H9 (cell line): ENCODE data around the gene PISD. TPM values are rescaled to one million over a fixed set of nuclear protein-coding genes. Genes with fewer than 3 reads are reported as not detected.
A peak's percentile ranks its signal among the peaks of the same experiment; 100 is the strongest.

Source experiments
- DNase-seq: peaks from one replicate; pipeline ENCODE4 v3.0.0-alpha.2; 2017
- H2AFZ ChIP-seq: one replicate; pipeline ENCODE4 v1.6.1; 2013; ENCODE audit warnings: mild to moderate bottlenecking, low read length, control low read depth, moderate library complexity
- H2AK5ac ChIP-seq: 2 replicates; pipeline ENCODE4 v1.6.1; 2013; ENCODE audit warnings: low read length, control low read depth, mixed read lengths; ENCODE audit not compliant: insufficient read length
- H2BK120ac ChIP-seq: one replicate; pipeline ENCODE4 v1.6.1; 2013; ENCODE audit warnings: low read depth, mild to moderate bottlenecking, low read length, control low read depth, inconsistent platforms; ENCODE audit not compliant: poor library complexity, severe bottlenecking
- H2BK12ac ChIP-seq: 2 replicates; pipeline ENCODE4 v1.6.1; 2013; ENCODE audit warnings: low read length, control low read depth, mixed read lengths, low read depth; ENCODE audit not compliant: insufficient read length
- H2BK15ac ChIP-seq: 2 replicates; pipeline ENCODE4 v1.6.1; 2013; ENCODE audit warnings: low read depth, low read length, control low read depth
- H2BK20ac ChIP-seq: one replicate; pipeline ENCODE4 v1.6.1; 2013; ENCODE audit warnings: low read depth, mild to moderate bottlenecking, low read length, control low read depth, inconsistent platforms; ENCODE audit not compliant: poor library complexity, severe bottlenecking
- H2BK5ac ChIP-seq: 2 replicates; pipeline ENCODE4 v1.6.1; 2013; ENCODE audit warnings: low read length, control low read depth, mixed read lengths; ENCODE audit not compliant: insufficient read length
- H3K14ac ChIP-seq: 2 replicates; pipeline ENCODE4 v1.6.1; 2013; ENCODE audit warnings: low read length, control low read depth; ENCODE audit not compliant: insufficient read depth
- H3K18ac ChIP-seq: 2 replicates; pipeline ENCODE4 v1.6.1; 2013; ENCODE audit warnings: low read depth, mild to moderate bottlenecking, mixed read lengths, low read length, control low read depth; ENCODE audit not compliant: insufficient read length
- H3K23ac ChIP-seq: 2 replicates; pipeline ENCODE4 v1.6.1; 2013; ENCODE audit warnings: low read length, control low read depth, mixed read lengths, low read depth; ENCODE audit not compliant: insufficient read length
- H3K23me2 ChIP-seq: 2 replicates; pipeline ENCODE4 v1.6.1; 2013; ENCODE audit warnings: low read depth, mild to moderate bottlenecking, mixed read lengths, low read length, control low read depth; ENCODE audit not compliant: insufficient read length, poor library complexity, severe bottlenecking
- H3K27ac ChIP-seq: 2 replicates; pipeline ENCODE4 v1.5.1; 2013; ENCODE audit warnings: low read length, control low read depth, mixed read lengths, low read depth; ENCODE audit not compliant: insufficient read length
- H3K27me3 ChIP-seq: 2 replicates; pipeline ENCODE4 v1.6.1; 2013; ENCODE audit warnings: low read length, control low read depth, inconsistent platforms; ENCODE audit not compliant: insufficient read depth
- H3K4ac ChIP-seq: 2 replicates; pipeline ENCODE4 v1.6.1; 2013; ENCODE audit warnings: low read depth, mild to moderate bottlenecking, control low read depth, inconsistent platforms, low read length, moderate library complexity
- H3K4me1 ChIP-seq: 2 replicates; pipeline ENCODE4 v1.6.1; 2013; ENCODE audit warnings: low read length, control low read depth, inconsistent platforms; ENCODE audit not compliant: insufficient read depth
- H3K4me2 ChIP-seq: 2 replicates; pipeline ENCODE4 v1.6.1; 2013; ENCODE audit warnings: low read length, control low read depth, mixed read lengths; ENCODE audit not compliant: insufficient read length, insufficient read depth
- H3K56ac ChIP-seq: 2 replicates; pipeline ENCODE4 v1.6.1; 2013; ENCODE audit warnings: low read depth, mild to moderate bottlenecking, mixed read lengths, low read length, control low read depth; ENCODE audit not compliant: insufficient read length
- H3K79me1 ChIP-seq: 2 replicates; pipeline ENCODE4 v1.6.1; 2013; ENCODE audit warnings: low read depth, mild to moderate bottlenecking, moderate library complexity, low read length, control low read depth, inconsistent platforms; ENCODE audit not compliant: insufficient read depth, poor library complexity, severe bottlenecking
- H3K79me2 ChIP-seq: 2 replicates; pipeline ENCODE4 v1.6.1; 2013; ENCODE audit warnings: low read length, control low read depth, inconsistent platforms; ENCODE audit not compliant: insufficient read depth
- H3K9ac ChIP-seq: 2 replicates; pipeline ENCODE4 v1.6.1; 2013; ENCODE audit warnings: low read length, control low read depth, mixed read lengths; ENCODE audit not compliant: insufficient read length; ENCODE audit errors: extremely low read depth
- H3K9me3 ChIP-seq: one replicate; pipeline ENCODE4 v1.6.1; 2013; ENCODE audit warnings: low read depth, low read length, inconsistent platforms; ENCODE audit not compliant: control insufficient read depth
- H3T11ph ChIP-seq: one replicate; pipeline ENCODE4 v1.6.1; 2013; ENCODE audit warnings: mild to moderate bottlenecking, low read length, control low read depth, inconsistent platforms
- H4K20me1 ChIP-seq: one replicate; pipeline ENCODE4 v1.6.1; 2013; ENCODE audit not compliant: control insufficient read depth, insufficient read length, insufficient read depth
- H4K5ac ChIP-seq: 2 replicates; pipeline ENCODE4 v1.6.1; 2013; ENCODE audit warnings: low read depth, mild to moderate bottlenecking, mixed read lengths, low read length, control low read depth; ENCODE audit not compliant: insufficient read length
- H4K8ac ChIP-seq: replicated peaks from 2 replicates; pipeline ENCODE4 v1.6.1; 2013; ENCODE audit warnings: low read length, control low read depth, mixed read lengths, low read depth; ENCODE audit not compliant: insufficient read length
- H4K91ac ChIP-seq: 2 replicates; pipeline ENCODE4 v1.6.1; 2013; ENCODE audit warnings: low read depth, mild to moderate bottlenecking, moderate library complexity, mixed read lengths, low read length, control low read depth; ENCODE audit not compliant: insufficient read length
- H3K27ac Mint-ChIP-seq, 3 experiments: 2 replicates in 2 of 3; 3 replicates in 1 of 3; pipeline ENCODE4 v1.8.0; 2020 to 2021; ENCODE audit warnings: mixed read lengths in 3 of 3, mild to moderate bottlenecking in 1 of 3, moderate library complexity in 1 of 3
- H3K27me3 Mint-ChIP-seq: 2 replicates; pipeline ENCODE4 v1.8.0; 2021; ENCODE audit warnings: low read depth, mild to moderate bottlenecking, moderate library complexity, mixed read lengths
- H3K36me3 Mint-ChIP-seq, 3 experiments: 2 replicates in 2 of 3; 3 replicates in 1 of 3; pipeline ENCODE4 v1.8.0; 2020 to 2021; ENCODE audit warnings: low read depth in 3 of 3, mixed read lengths in 3 of 3; ENCODE audit not compliant: insufficient read depth in 1 of 3
- H3K4me1 Mint-ChIP-seq, 2 experiments: 2 replicates each; pipeline ENCODE4 v1.8.0; 2020; ENCODE audit warnings: mixed read lengths in 2 of 2
- H3K4me3 Mint-ChIP-seq, 2 experiments: 2 replicates in 1 of 2; 3 replicates in 1 of 2; pipeline ENCODE4 v1.8.0; 2020 to 2021; ENCODE audit warnings: mild to moderate bottlenecking in 2 of 2, mixed read lengths in 2 of 2, moderate library complexity in 1 of 2
- H3K9me3 Mint-ChIP-seq, 2 experiments: 2 replicates in 1 of 2; 3 replicates in 1 of 2; pipeline ENCODE4 v1.8.0; 2020; ENCODE audit warnings: mild to moderate bottlenecking in 2 of 2, mixed read lengths in 2 of 2, moderate library complexity in 1 of 2
- CTCF ChIP-seq: fragments of 200-600 bp; sonication (generic); conservative IDR thresholded peaks from 3 replicates; pipeline ENCODE4 v1.8.0; 2021; ENCODE audit warnings: antibody characterized with exemption, mild to moderate bottlenecking
- WGBS: extraction: QIAGEN DNeasy Blood & Tissue Kit; methylation state at CpG from one replicate; pipeline ENCODE4 v1.1.7; 2013; ENCODE audit warnings: missing lambda C conversion rate, low lambda C conversion rate, mixed read lengths; ENCODE audit not compliant: insufficient read length; ENCODE audit errors: extremely low coverage; 5-methylcytosine and 5-hydroxymethylcytosine counted together
- total RNA-seq: library from RNA; stranded (reverse); gene quantifications from 2 replicates; pipeline ENCODE4 v1.2.1, GENCODE V29; 2021

PISD gene
- total RNA-seq, 1 experiment from 2014 or later, result 62.0 TPM

DNA sequence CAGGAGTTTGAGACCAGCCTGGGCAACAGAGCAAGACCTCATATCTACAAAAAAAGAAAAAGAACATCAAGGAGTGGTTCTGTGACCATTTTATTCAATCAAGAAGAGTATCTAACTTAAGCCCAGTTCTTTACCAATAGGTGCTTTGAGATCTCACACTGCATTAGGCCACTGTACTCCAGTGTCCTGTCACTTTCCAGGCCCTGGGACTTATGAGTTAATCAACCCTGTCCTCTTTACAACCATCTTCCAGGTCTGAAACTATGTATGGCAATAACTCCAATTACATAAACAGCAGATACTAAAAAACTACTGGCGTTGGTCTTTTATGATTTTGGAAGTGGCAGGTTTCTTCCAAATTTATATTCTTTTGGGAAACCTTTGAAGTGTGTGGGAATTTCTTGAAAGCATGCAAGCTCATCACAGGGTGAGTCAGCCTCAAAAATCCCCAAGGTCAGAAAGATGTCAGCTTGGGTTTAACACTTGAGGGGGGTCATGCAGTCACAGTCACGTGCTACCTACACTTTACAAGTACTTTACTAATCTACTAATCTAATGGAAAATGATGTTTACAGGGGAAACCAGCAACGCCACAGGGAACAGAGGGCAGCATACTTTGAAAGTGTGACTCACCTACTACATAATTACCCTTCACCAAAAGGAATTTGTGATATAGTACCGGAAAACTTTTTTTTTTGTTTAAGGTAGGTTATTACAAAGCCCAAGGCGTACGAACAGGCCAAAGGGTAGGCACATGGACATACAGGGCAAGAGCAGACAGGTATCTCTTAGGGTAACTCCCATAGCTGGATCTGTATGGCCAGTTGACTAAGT lies 15.6 kb downstream of the PISD start:
- Mint-ChIP-seq H3K4me1 (peaks cover 17 to 25% of the 10 kb centered on the region in 2 experiments), H3K9me3 (no peaks in the 10 kb centered on the region), H3K4me3 (no peak overlapping the region), H3K27ac (peak overlapping the region in 2 of 3 experiments; percentile 44 to 49; a peak in 3 of 7 replicates), H3K27me3 (no peaks in the 10 kb centered on the region), H3K36me3 (peaks cover 14 to 55% (median 55%) of the 10 kb centered on the region in 3 experiments; a peak in 6 of 7 replicates)
- H4K91ac ChIP-seq, result no peak overlapping the region
- no CpG with 5 or more reads among the region's 6 CpGs for WGBS
- no peak overlapping the region for H2BK15ac ChIP-seq
- H2BK12ac ChIP-seq, result no peak overlapping the region
- peaks cover 2% of the 10 kb centered on the region; the same call in 1 of the 2 replicates for H3K4me1 ChIP-seq
- no peak overlapping the region for H2BK20ac ChIP-seq
- no peaks in the 10 kb centered on the region for H3K23me2 ChIP-seq
- H2BK120ac ChIP-seq, result no peak overlapping the region
- H3K27ac ChIP-seq, result no peak overlapping the region
- H3T11ph ChIP-seq, result no peak overlapping the region
- H3K4me2 ChIP-seq, result no peak overlapping the region
- H3K4ac ChIP-seq, result no peak overlapping the region
- no peak overlapping the region for H2AFZ ChIP-seq
- no peak for TF ChIP-seq CTCF
- H2AK5ac ChIP-seq, result no peak overlapping the region
- no peaks in the 10 kb centered on the region for H3K27me3 ChIP-seq
- H4K20me1 ChIP-seq, result no peaks in the 10 kb centered on the region
- H4K8ac ChIP-seq, result no peak overlapping the region
- H3K23ac ChIP-seq, result no peak overlapping the region
- no peak overlapping the region for H3K56ac ChIP-seq
- no peak overlapping the region for H3K14ac ChIP-seq
- no peak for DNase-seq
- H3K18ac ChIP-seq, result no peak overlapping the region
- no peaks in the 10 kb centered on the region for H3K9me3 ChIP-seq
- H4K5ac ChIP-seq, result no peak overlapping the region
- no peak overlapping the region for H3K9ac ChIP-seq
- no peak overlapping the region for H2BK5ac ChIP-seq
- H3K79me2 ChIP-seq, result no peaks in the 10 kb centered on the region
- no peaks in the 10 kb centered on the region for H3K79me1 ChIP-seq
